Anterior cingulate cortex (tissue), 58 donors: Measurements from ENCODE around the gene NELL2.
A peak's percentile ranks its signal among the peaks of the same experiment; 100 is the strongest.

Source experiments
- DNase-seq, 58 donors: peaks; one replicate each; lab custom pipeline; 2025; lab: John Stamatoyannopoulos, UW

The NELL2 gene

GRCh38 chr12:44500423-44500822 is 375.7 kb downstream of the NELL2 start:
- DNase-seq = peak in 1 of 58 donors; percentile 2

- no peak for DNase-seq
Observed at GRCh38 chr12:44497044-44497443, 379.1 kb downstream of the NELL2 start.

GRCh38 chr12:44490181-44490580 is 385.9 kb downstream of the NELL2 start:
- no peak for DNase-seq

GRCh38 chr12:44488180-44488579 is 387.9 kb downstream of the NELL2 start:
- no peak for DNase-seq

GRCh38 chr12:44484862-44485261 is 391.3 kb downstream of the NELL2 start:
- no peak for DNase-seq

GRCh38 chr12:44477331-44477980 is 398.7 kb downstream of the NELL2 start:
- no peak for DNase-seq

- DNase-seq = no peak
Observed at GRCh38 chr12:44476683-44477082, 399.4 kb downstream of the NELL2 start.

- DNase-seq = no peak
Observed at GRCh38 chr12:44465139-44465538, 411.0 kb downstream of the NELL2 start.

- DNase-seq = no peak
Observed at GRCh38 chr12:44464180-44464579, 411.9 kb downstream of the NELL2 start.

GRCh38 chr12:44462729-44463128 is 413.4 kb downstream of the NELL2 start:
- DNase-seq = no peak

GRCh38 chr12:44460261-44460660 is 415.9 kb downstream of the NELL2 start:
- no peak for DNase-seq

- peak in 3 of 58 donors; percentile 0 to 1 (median 1) for DNase-seq
Observed at GRCh38 chr12:44459569-44459968, 416.5 kb downstream of the NELL2 start.
